Astrocyte (in vitro differentiated cells and primary cell): ENCODE data around the gene FBN1. TPM values are rescaled to one million over a fixed set of nuclear protein-coding genes. Genes with fewer than 3 reads are reported as not detected.

ENCODE experiments used
- DNase-seq: peaks from one replicate; pipeline ENCODE4 v3.0.0-alpha.2; 2010; ENCODE audit warnings: low read depth
- FAIRE-seq: peaks from 2 replicates; lab custom pipeline; 2011; peaks lifted over from hg19 to GRCh38; lab: Jason Lieb, UNC
- H2AFZ ChIP-seq: 2 replicates; pipeline ENCODE4 v1.6.0; 2012; ENCODE audit warnings: low read depth, low read length, inconsistent platforms
- H3K27ac ChIP-seq: 2 replicates; pipeline ENCODE4 v1.5.1; 2011; ENCODE audit warnings: low read depth, low read length, inconsistent platforms
- H3K27me3 ChIP-seq: 2 replicates; pipeline ENCODE4 v1.6.0; 2011; ENCODE audit warnings: low read length, inconsistent platforms; ENCODE audit not compliant: insufficient read depth
- H3K36me3 ChIP-seq: 2 replicates; pipeline ENCODE4 v1.5.1; 2011; ENCODE audit warnings: low read length, inconsistent platforms; ENCODE audit not compliant: insufficient read depth
- H3K4me1 ChIP-seq: 2 replicates; pipeline ENCODE4 v1.5.1; 2011; ENCODE audit warnings: low read length, inconsistent platforms; ENCODE audit not compliant: insufficient read depth
- H3K4me2 ChIP-seq: 2 replicates; pipeline ENCODE4 v1.6.0; 2012; ENCODE audit warnings: low read length, inconsistent platforms
- H3K4me3 ChIP-seq: 2 replicates; pipeline ENCODE4 v1.5.1; 2011; ENCODE audit warnings: low read depth, mild to moderate bottlenecking, low read length, inconsistent platforms; ENCODE audit not compliant: insufficient read depth
- H3K79me2 ChIP-seq: 2 replicates; pipeline ENCODE4 v1.6.0; 2012; ENCODE audit warnings: mild to moderate bottlenecking, low read length, inconsistent platforms; ENCODE audit not compliant: insufficient read depth
- H3K9ac ChIP-seq: 2 replicates; pipeline ENCODE4 v1.6.0; 2012; ENCODE audit warnings: mild to moderate bottlenecking, low read length, inconsistent platforms
- H3K9me3 ChIP-seq: 2 replicates; pipeline ENCODE4 v1.5.1; 2012; ENCODE audit warnings: low read depth, mild to moderate bottlenecking, low read length, inconsistent platforms; ENCODE audit not compliant: insufficient read depth
- H4K20me1 ChIP-seq: 2 replicates; pipeline ENCODE4 v1.6.0; 2012; ENCODE audit warnings: low read length, inconsistent platforms; ENCODE audit not compliant: insufficient read depth
- H3K27ac Mint-ChIP-seq: one replicate; pipeline ENCODE4 v1.8.0; 2021; ENCODE audit warnings: mild to moderate bottlenecking, mixed read lengths; ENCODE audit not compliant: unreplicated experiment
- H3K27me3 Mint-ChIP-seq: one replicate; pipeline ENCODE4 v1.8.0; 2021; ENCODE audit warnings: low read depth, mixed read lengths; ENCODE audit not compliant: unreplicated experiment
- H3K36me3 Mint-ChIP-seq: one replicate; pipeline ENCODE4 v1.8.0; 2021; ENCODE audit warnings: low read depth, mixed read lengths; ENCODE audit not compliant: unreplicated experiment
- H3K4me1 Mint-ChIP-seq: one replicate; pipeline ENCODE4 v1.8.0; 2021; ENCODE audit warnings: low read depth, mixed read lengths; ENCODE audit not compliant: unreplicated experiment
- H3K4me3 Mint-ChIP-seq: one replicate; pipeline ENCODE4 v1.8.0; 2021; ENCODE audit warnings: mild to moderate bottlenecking, moderate library complexity, mixed read lengths; ENCODE audit not compliant: unreplicated experiment
- H3K9me3 Mint-ChIP-seq: one replicate; pipeline ENCODE4 v1.8.0; 2021; ENCODE audit warnings: mild to moderate bottlenecking, mixed read lengths; ENCODE audit not compliant: unreplicated experiment
- EZH2 ChIP-seq: IDR thresholded peaks from 2 replicates; pipeline ENCODE4 v1.6.1; 2012; ENCODE audit warnings: mild to moderate bottlenecking, low read length, inconsistent platforms; ENCODE audit not compliant: insufficient read depth
- total RNA-seq: library from RNA; stranded (reverse); gene quantifications from 2 replicates; pipeline ENCODE4 v1.2.1, GENCODE V29; 2021
- TF ChIP-seq, protein P1 (sequence below): IDR thresholded peaks from 2 replicates; pipeline ENCODE4 v1.5.1; 2011; ENCODE audit warnings: low read depth, mild to moderate bottlenecking, inconsistent platforms, low read length, moderate library complexity; ENCODE audit not compliant: insufficient read depth

Gene FBN1
- total RNA-seq, 1 donor from 2014 or later: 210 TPM

DNA sequence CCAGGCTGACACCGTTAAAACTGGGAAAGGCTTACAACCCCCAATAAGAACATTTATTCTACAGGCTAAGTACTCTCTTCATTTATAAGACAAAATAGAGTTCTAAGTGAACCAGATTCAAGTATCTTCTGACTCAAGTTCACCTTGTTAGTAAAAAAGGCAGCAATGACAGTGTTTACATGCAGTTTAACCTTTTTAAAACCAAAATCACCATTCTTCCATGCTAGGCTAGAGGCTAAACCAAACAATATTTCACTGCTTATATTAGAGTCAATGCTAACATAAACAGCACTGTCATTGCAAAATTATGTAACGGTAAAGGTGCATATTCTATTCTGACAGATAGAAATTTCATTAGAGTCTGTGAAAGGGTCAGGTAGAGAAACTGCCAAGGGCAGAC lies 118.0 kb downstream of the FBN1 start:
- no peaks in the 10 kb centered on the region for H3K27me3 Mint-ChIP-seq
- peaks cover 78% of the 10 kb centered on the region for H3K36me3 ChIP-seq
- no peak overlapping the region for H3K27ac ChIP-seq

GRCh38 chr15:48522911-48523310 lies 122.6 kb downstream of the FBN1 start:
- H3K4me2 ChIP-seq: no peak overlapping the region
- DNase-seq (no peak), FAIRE-seq (no peak)
- peaks cover 81% of the 10 kb centered on the region for H3K36me3 ChIP-seq
- H3K79me2 ChIP-seq: peaks cover 18% of the 10 kb centered on the region
- Mint-ChIP-seq H3K36me3 (peaks cover 54% of the 10 kb centered on the region), H3K4me3 (no peak overlapping the region), H3K27me3 (no peaks in the 10 kb centered on the region), H3K27ac (no peak overlapping the region), H3K4me1 (no peaks in the 10 kb centered on the region), H3K9me3 (no peaks in the 10 kb centered on the region)
- no peak overlapping the region for H2AFZ ChIP-seq
- no peak overlapping the region for H3K4me3 ChIP-seq
- H4K20me1 ChIP-seq: peaks cover 16% of the 10 kb centered on the region
- H3K27me3 ChIP-seq: no peaks in the 10 kb centered on the region
- no peaks in the 10 kb centered on the region for H3K9me3 ChIP-seq
- no peaks in the 10 kb centered on the region for H3K4me1 ChIP-seq
- no peak overlapping the region for H3K9ac ChIP-seq
- H3K27ac ChIP-seq: no peak overlapping the region
- TF ChIP-seq EZH2: no peak
- TF ChIP-seq, protein P1, sequence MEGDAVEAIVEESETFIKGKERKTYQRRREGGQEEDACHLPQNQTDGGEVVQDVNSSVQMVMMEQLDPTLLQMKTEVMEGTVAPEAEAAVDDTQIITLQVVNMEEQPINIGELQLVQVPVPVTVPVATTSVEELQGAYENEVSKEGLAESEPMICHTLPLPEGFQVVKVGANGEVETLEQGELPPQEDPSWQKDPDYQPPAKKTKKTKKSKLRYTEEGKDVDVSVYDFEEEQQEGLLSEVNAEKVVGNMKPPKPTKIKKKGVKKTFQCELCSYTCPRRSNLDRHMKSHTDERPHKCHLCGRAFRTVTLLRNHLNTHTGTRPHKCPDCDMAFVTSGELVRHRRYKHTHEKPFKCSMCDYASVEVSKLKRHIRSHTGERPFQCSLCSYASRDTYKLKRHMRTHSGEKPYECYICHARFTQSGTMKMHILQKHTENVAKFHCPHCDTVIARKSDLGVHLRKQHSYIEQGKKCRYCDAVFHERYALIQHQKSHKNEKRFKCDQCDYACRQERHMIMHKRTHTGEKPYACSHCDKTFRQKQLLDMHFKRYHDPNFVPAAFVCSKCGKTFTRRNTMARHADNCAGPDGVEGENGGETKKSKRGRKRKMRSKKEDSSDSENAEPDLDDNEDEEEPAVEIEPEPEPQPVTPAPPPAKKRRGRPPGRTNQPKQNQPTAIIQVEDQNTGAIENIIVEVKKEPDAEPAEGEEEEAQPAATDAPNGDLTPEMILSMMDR: no peak

More for the DNA sequence above, 118.0 kb downstream of the FBN1 start:
- Histone ChIP-seq H3K79me2 (peaks cover 27% of the 10 kb centered on the region), H3K4me2 (no peak overlapping the region), H3K9me3 (no peaks in the 10 kb centered on the region), H4K20me1 (peaks cover 28% of the 10 kb centered on the region), H3K4me3 (no peak overlapping the region), H3K27me3 (no peaks in the 10 kb centered on the region), H3K9ac (no peak overlapping the region), H3K4me1 (no peaks in the 10 kb centered on the region), H2AFZ (no peak overlapping the region)
- Mint-ChIP-seq H3K27ac (no peak overlapping the region), H3K36me3 (peaks cover 41% of the 10 kb centered on the region), H3K4me1 (no peaks in the 10 kb centered on the region), H3K9me3 (no peaks in the 10 kb centered on the region), H3K4me3 (no peak overlapping the region)
- no peak for DNase-seq
- no peak for TF ChIP-seq EZH2
- TF ChIP-seq, protein P1: no peak
- FAIRE-seq: no peak

GRCh38 chr15:48522123-48522522 lies 123.4 kb downstream of the FBN1 start:
- FAIRE-seq (no peak), DNase-seq (no peak)
- Mint-ChIP-seq H3K27me3 (no peaks in the 10 kb centered on the region), H3K9me3 (no peaks in the 10 kb centered on the region), H3K36me3 (peaks cover 49% of the 10 kb centered on the region), H3K4me3 (no peak overlapping the region), H3K4me1 (no peaks in the 10 kb centered on the region), H3K27ac (no peak overlapping the region)
- no peak overlapping the region for H3K4me2 ChIP-seq
- H3K4me1 ChIP-seq: no peaks in the 10 kb centered on the region
- no peak for TF ChIP-seq EZH2
- TF ChIP-seq, protein P1: no peak
- H3K36me3 ChIP-seq: peaks cover 83% of the 10 kb centered on the region
- peaks cover 13% of the 10 kb centered on the region for H4K20me1 ChIP-seq
- H3K27me3 ChIP-seq: no peaks in the 10 kb centered on the region
- H3K9me3 ChIP-seq: no peaks in the 10 kb centered on the region
- no peak overlapping the region for H3K9ac ChIP-seq
- no peak overlapping the region for H3K4me3 ChIP-seq
- no peak overlapping the region for H2AFZ ChIP-seq
- H3K27ac ChIP-seq: no peak overlapping the region
- H3K79me2 ChIP-seq: peaks cover 12% of the 10 kb centered on the region
